GM12878 (cell line): Measurements from ENCODE around the gene SLC15A4. TPM values are rescaled to one million over a fixed set of nuclear protein-coding genes. Genes with fewer than 3 reads are reported as not detected.

ENCODE experiments used
- ATAC-seq: fragments of 200-7000 bp; cut with Tn5 transposase; 3 replicates; pipeline ENCODE4 v1.9.1; 2020; ENCODE audit warnings: mild to moderate bottlenecking, moderate library complexity
- BruUV-seq: library from RNA; stranded (reverse); fragments of 400-500 nt; replicated peaks from 2 replicates; lab custom pipeline; 2021; lab: Mats Ljungman, UMichigan
- CTCF ChIA-PET: fragments of 300-600 bp; sonication (Branson Sonifier 250); formaldehyde crosslinking; extraction: SDS; loops from one replicate; lab custom pipeline; 2021; ENCODE audit warnings: inconsistent platforms; lab: Yijun Ruan, JAX
- POLR2A ChIA-PET: fragments of 350-600 bp; formaldehyde crosslinking; extraction: SDS; loops from one replicate; lab custom pipeline; 2021; ENCODE audit warnings: inconsistent platforms; lab: Charles Lee
- RAD21 ChIA-PET: fragments of 300-600 bp; sonication (Branson Sonifier 250); formaldehyde crosslinking; loops from one replicate; lab custom pipeline; 2023; ENCODE audit warnings: antibody characterized with exemption; ENCODE audit not compliant: unreplicated experiment; lab: Charles Lee
- SMC1A ChIA-PET: fragments of 300-600 bp; sonication (Branson Sonifier 250); formaldehyde crosslinking; loops from one replicate; lab custom pipeline; 2023; ENCODE audit not compliant: unreplicated experiment, uncharacterized antibody; lab: Charles Lee
- DNase-seq: peaks from one replicate; pipeline ENCODE4 v3.0.0-alpha.2; 2011; ENCODE audit warnings: low read depth, low spot score
- FAIRE-seq: peaks from 3 replicates; lab custom pipeline; 2011; peaks lifted over from hg19 to GRCh38; lab: Jason Lieb, UNC
- H2AFZ ChIP-seq: 2 replicates; pipeline ENCODE4 v1.6.0; 2011; ENCODE audit warnings: low read depth, low read length, control low read depth; ENCODE audit not compliant: control insufficient read depth
- H3K27ac ChIP-seq: 2 replicates; pipeline ENCODE4 v1.5.1; 2011; ENCODE audit warnings: control low read depth; ENCODE audit not compliant: control insufficient read depth, insufficient read depth
- H3K27me3 ChIP-seq, 2 experiments: replicated peaks in 1 of 2; 2 replicates each; pipeline versions ENCODE4 v1.6.0 to v1.6.1; 2011; ENCODE audit warnings: low read length in 1 of 2; ENCODE audit not compliant: control insufficient read depth in 2 of 2, insufficient read depth in 2 of 2
- H3K36me3 ChIP-seq, 2 experiments: 2 replicates each; pipeline ENCODE4 v1.5.1; 2011; ENCODE audit warnings: low read length in 1 of 2; ENCODE audit not compliant: control insufficient read depth in 2 of 2, insufficient read depth in 2 of 2
- H3K4me1 ChIP-seq: 2 replicates; pipeline ENCODE4 v1.6.1; 2011; ENCODE audit warnings: mild to moderate bottlenecking, low read length, moderate library complexity, mixed read lengths; ENCODE audit not compliant: control insufficient read depth, insufficient read depth
- H3K4me2 ChIP-seq: 2 replicates; pipeline ENCODE4 v1.6.0; 2011; ENCODE audit warnings: control low read depth; ENCODE audit not compliant: control insufficient read depth, insufficient read depth
- H3K4me3 ChIP-seq: fragments of 200-600 bp; sonication (generic); 2 replicates; pipeline ENCODE4 v1.5.1; 2016
- H3K79me2 ChIP-seq: 2 replicates; pipeline ENCODE4 v1.6.0; 2011; ENCODE audit warnings: low read length; ENCODE audit not compliant: control insufficient read depth, insufficient read depth
- H3K9ac ChIP-seq: 2 replicates; pipeline ENCODE4 v1.8.0; 2011; ENCODE audit warnings: low read length, control low read depth, mixed read lengths; ENCODE audit not compliant: control insufficient read depth, insufficient read depth
- H3K9me3 ChIP-seq: replicated peaks from 3 replicates; pipeline ENCODE4 v1.5.1; 2011; ENCODE audit warnings: mild to moderate bottlenecking, low read length; ENCODE audit not compliant: control insufficient read depth, insufficient read depth
- H4K20me1 ChIP-seq: 2 replicates; pipeline ENCODE4 v1.6.0; 2011; ENCODE audit not compliant: control insufficient read depth, insufficient read depth
- BCL11A ChIP-seq: IDR thresholded peaks from 2 replicates; pipeline ENCODE4 v1.6.1; 2011; ENCODE audit warnings: low read depth, low read length
- EP300 ChIP-seq, 2 experiments: fragments of 150-350 bp in 1 of 2; IDR thresholded peaks; 2 replicates each; pipeline ENCODE4 v1.6.1; 2011 to 2012; ENCODE audit warnings: low read depth in 2 of 2, low read length in 2 of 2, borderline replicate concordance in 1 of 2, improper control_type of control experiment in 1 of 2, inconsistent platforms in 1 of 2; ENCODE audit not compliant: control insufficient read depth in 1 of 2
- ESRRA ChIP-seq: IDR thresholded peaks from 2 replicates; pipeline ENCODE4 v1.6.1; 2012; ENCODE audit warnings: mild to moderate bottlenecking, low read length, improper control_type of control experiment
- IKZF2 ChIP-seq, 2 experiments: fragments of 450-650 bp; IDR thresholded peaks; 2 replicates each; pipeline ENCODE4 v1.6.1; 2017; ENCODE audit warnings: mild to moderate bottlenecking in 2 of 2, moderate library complexity in 2 of 2
- MEF2A ChIP-seq: IDR thresholded peaks from 2 replicates; pipeline ENCODE4 v1.6.1; 2011; ENCODE audit warnings: low read depth, mild to moderate bottlenecking, low read length, moderate library complexity; ENCODE audit not compliant: insufficient read depth
- SMAD1 ChIP-seq: fragments of 450-650 bp; IDR thresholded peaks from 2 replicates; pipeline ENCODE4 v1.6.1; 2018; ENCODE audit warnings: mild to moderate bottlenecking, low read depth; ENCODE audit not compliant: partially characterized antibody
- SREBF1 ChIP-seq: IDR thresholded peaks from 2 replicates; pipeline ENCODE4 v1.6.1; 2012; ENCODE audit warnings: mild to moderate bottlenecking, low read length
- TCF12 ChIP-seq: IDR thresholded peaks from 2 replicates; pipeline ENCODE4 v1.6.1; 2011; ENCODE audit warnings: low read depth, mild to moderate bottlenecking, low read length
- WGBS: methylation state at CpG from one replicate; pipeline ENCODE4 v1.1.6; 2016; ENCODE audit warnings: low lambda C conversion rate; ENCODE audit not compliant: insufficient replicate concordance, insufficient coverage; ENCODE audit errors: missing lambda C conversion rate; 5-methylcytosine and 5-hydroxymethylcytosine counted together
- in situ Hi-C: fragments of 300-500 bp; cut with MboI; formaldehyde crosslinking; loops from 9 replicates; pipeline ENCODE4 v1.14.3; 2018; ENCODE audit warnings: mixed read lengths
- intact Hi-C: fragments of 100-400 bp; cut with micrococcal nuclease; formaldehyde crosslinking; loops from one replicate; pipeline ENCODE4 v1.14.2; 2022; ENCODE audit not compliant: unreplicated experiment
- polyA plus RNA-seq, 11 experiments: library from polyadenylated mRNA; depleted of rRNA in 4 of 11; unstranded in 6 of 11; stranded (reverse) in 5 of 11; fragments of >200 nt; fragmentation: Nextera tagmentation in 4 of 11; fragmentation: Illumina TruSeq in 1 of 11; extraction: Ambion mirVana in 4 of 11; extraction: Trizol in 1 of 11; gene quantifications; 1 replicate in 1 of 11; 2 replicates in 10 of 11; pipeline versions ENCODE4 v1.2.1 to v1.2.3, GENCODE V29; 2011 to 2016; ENCODE audit warnings: inconsistent platforms in 2 of 11, missing spikeins in 2 of 11, low read depth in 1 of 11
- total RNA-seq, 4 experiments: library from RNA; depleted of rRNA in 3 of 4; stranded (reverse); fragments of >200 nt in 3 of 4; fragmentation: Illumina TruSeq in 1 of 4; extraction: Trizol in 1 of 4; gene quantifications; 2 replicates each; pipeline versions ENCODE4 v1.2.1 to v1.2.3, GENCODE V29; 2013 to 2021
- TF ChIP-seq, protein P1 (sequence below): fragments of 450-650 bp; IDR thresholded peaks from 2 replicates; pipeline ENCODE4 v1.6.1; 2017; ENCODE audit warnings: mild to moderate bottlenecking, low read depth, inconsistent platforms; ENCODE audit not compliant: poor library complexity, severe bottlenecking
- TF ChIP-seq, protein P2 (sequence below): fragments of 450-650 bp; formaldehyde crosslinking; IDR thresholded peaks from 2 replicates; pipeline ENCODE4 v1.4.0; 2020; ENCODE audit warnings: mild to moderate bottlenecking, moderate library complexity

The SLC15A4 gene
- total and polyA plus RNA-seq, 10 of the 15 experiments (the other 5 are each of a cell fraction or from before 2014, with no cell fraction given): 12.7 to 257 (median 36.6) TPM

DNA sequence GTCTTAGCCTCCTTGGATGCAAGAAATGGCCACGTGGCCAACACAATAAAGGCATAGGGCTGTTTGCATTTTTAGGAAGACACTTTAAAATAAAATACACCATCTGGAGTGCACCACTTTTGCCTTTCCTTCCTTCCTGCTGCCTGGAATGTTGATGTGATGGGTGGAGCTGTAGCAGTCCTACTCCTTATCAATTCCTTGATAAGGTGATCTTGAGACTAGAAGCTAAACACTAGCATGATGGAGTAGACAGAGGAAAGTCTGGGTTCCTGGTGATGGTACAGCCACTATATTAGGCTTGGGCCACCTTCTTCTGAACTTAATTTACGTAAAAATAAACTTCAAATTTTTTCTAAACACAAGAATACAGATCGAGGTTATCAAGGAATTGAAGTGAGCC lies 26.6 kb upstream of the SLC15A4 start:
- Histone ChIP-seq H3K9ac (no peak overlapping the region), H3K4me2 (no peak overlapping the region), H3K27me3 (no peaks in the 10 kb centered on the region), H4K20me1 (no peaks in the 10 kb centered on the region), H3K4me3 (no peak overlapping the region), H3K36me3 (no peaks in the 10 kb centered on the region), H3K79me2 (no peaks in the 10 kb centered on the region; the same call in 1 of the 2 replicates), H2AFZ (no peak overlapping the region), H3K9me3 (no peaks in the 10 kb centered on the region)
- FAIRE-seq (no peak), ATAC-seq (no peak), DNase-seq (no peak)
- in situ Hi-C loops (no loop called here), intact Hi-C loops (no loop called here)
- SMC1A ChIA-PET: interaction anchor here (0.6 to 1.7 kb wide), 5 partner anchors 10 to 116 kb away, joined by 3 to 6 read pairs (median 4); no protein-coding TSS in a partner anchor
- POLR2A ChIA-PET: interaction anchor here (0.5 to 1.4 kb wide), 4 partner anchors 16 to 54 kb away, joined by 3 to 4 read pairs (median 3); partner anchors contain the start of gene SLC15A4
- 87% methylated on average over 3 of the region's 3 CpGs for WGBS
- RAD21 ChIA-PET: interaction anchor here (1.0 to 1.5 kb wide), 4 partner anchors 16 to 26 kb away, joined by 3 to 5 read pairs (median 4); partner anchors contain the start of gene SLC15A4
- no TSS peak for BruUV-seq
- TF ChIP-seq EP300 (IDR thresholded peaks at IDR 0.05; ENCODE audit: borderline replicate concordance in 1 of 2, control insufficient read depth in 1 of 2, low read depth in 2 of 2, low read length in 2 of 2) (no peak), SREBF1 (no peak), TCF12 (no peak), MEF2A (no peak), IKZF2 (IDR thresholded peaks at IDR 0.05) (no peak), ESRRA (no peak), BCL11A (no peak), SMAD1 (no peak)
- TF ChIP-seq, protein P1, sequence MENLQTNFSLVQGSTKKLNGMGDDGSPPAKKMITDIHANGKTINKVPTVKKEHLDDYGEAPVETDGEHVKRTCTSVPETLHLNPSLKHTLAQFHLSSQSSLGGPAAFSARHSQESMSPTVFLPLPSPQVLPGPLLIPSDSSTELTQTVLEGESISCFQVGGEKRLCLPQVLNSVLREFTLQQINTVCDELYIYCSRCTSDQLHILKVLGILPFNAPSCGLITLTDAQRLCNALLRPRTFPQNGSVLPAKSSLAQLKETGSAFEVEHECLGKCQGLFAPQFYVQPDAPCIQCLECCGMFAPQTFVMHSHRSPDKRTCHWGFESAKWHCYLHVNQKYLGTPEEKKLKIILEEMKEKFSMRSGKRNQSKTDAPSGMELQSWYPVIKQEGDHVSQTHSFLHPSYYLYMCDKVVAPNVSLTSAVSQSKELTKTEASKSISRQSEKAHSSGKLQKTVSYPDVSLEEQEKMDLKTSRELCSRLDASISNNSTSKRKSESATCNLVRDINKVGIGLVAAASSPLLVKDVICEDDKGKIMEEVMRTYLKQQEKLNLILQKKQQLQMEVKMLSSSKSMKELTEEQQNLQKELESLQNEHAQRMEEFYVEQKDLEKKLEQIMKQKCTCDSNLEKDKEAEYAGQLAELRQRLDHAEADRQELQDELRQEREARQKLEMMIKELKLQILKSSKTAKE: no peak
- TF ChIP-seq, protein P2, sequence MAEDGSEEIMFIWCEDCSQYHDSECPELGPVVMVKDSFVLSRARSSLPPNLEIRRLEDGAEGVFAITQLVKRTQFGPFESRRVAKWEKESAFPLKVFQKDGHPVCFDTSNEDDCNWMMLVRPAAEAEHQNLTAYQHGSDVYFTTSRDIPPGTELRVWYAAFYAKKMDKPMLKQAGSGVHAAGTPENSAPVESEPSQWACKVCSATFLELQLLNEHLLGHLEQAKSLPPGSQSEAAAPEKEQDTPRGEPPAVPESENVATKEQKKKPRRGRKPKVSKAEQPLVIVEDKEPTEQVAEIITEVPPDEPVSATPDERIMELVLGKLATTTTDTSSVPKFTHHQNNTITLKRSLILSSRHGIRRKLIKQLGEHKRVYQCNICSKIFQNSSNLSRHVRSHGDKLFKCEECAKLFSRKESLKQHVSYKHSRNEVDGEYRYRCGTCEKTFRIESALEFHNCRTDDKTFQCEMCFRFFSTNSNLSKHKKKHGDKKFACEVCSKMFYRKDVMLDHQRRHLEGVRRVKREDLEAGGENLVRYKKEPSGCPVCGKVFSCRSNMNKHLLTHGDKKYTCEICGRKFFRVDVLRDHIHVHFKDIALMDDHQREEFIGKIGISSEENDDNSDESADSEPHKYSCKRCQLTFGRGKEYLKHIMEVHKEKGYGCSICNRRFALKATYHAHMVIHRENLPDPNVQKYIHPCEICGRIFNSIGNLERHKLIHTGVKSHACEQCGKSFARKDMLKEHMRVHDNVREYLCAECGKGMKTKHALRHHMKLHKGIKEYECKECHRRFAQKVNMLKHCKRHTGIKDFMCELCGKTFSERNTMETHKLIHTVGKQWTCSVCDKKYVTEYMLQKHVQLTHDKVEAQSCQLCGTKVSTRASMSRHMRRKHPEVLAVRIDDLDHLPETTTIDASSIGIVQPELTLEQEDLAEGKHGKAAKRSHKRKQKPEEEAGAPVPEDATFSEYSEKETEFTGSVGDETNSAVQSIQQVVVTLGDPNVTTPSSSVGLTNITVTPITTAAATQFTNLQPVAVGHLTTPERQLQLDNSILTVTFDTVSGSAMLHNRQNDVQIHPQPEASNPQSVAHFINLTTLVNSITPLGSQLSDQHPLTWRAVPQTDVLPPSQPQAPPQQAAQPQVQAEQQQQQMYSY (CRISPR knock-in tag): no peak
- TF ChIP-seq, all 136 proteins: peak for 0
- Histone ChIP-seq H3K27ac (no peak overlapping the region), H3K4me1 (no peaks in the 10 kb centered on the region)
- CTCF ChIA-PET: interaction anchor here (0.6 kb wide), 1 partner anchor 59 kb away, joined by 3 read pairs; no protein-coding TSS in a partner anchor
